Hepatocyte (in vitro differentiated cells): ENCODE measurements around the gene NME7.

ENCODE experiments used
- EZH2 ChIP-seq: fragments of 200-600 bp; sonication (generic); IDR thresholded peaks from 2 replicates; pipeline ENCODE4 v1.6.1; 2016; ENCODE audit warnings: antibody characterized with exemption, mild to moderate bottlenecking, borderline replicate concordance
- EZH2phosphoT487 ChIP-seq: fragments of 200-600 bp; sonication (generic); IDR thresholded peaks from one replicate; pipeline ENCODE4 v1.6.1; 2018; ENCODE audit warnings: antibody characterized with exemption, mild to moderate bottlenecking, low read depth, moderate library complexity; ENCODE audit not compliant: unreplicated experiment, severe bottlenecking
- TF ChIP-seq, protein P1 (sequence below): fragments of 200-600 bp; sonication (generic); IDR thresholded peaks from 2 replicates; pipeline ENCODE4 v1.5.1; 2016; ENCODE audit warnings: antibody characterized with exemption, mild to moderate bottlenecking; ENCODE audit not compliant: poor library complexity

DNA sequence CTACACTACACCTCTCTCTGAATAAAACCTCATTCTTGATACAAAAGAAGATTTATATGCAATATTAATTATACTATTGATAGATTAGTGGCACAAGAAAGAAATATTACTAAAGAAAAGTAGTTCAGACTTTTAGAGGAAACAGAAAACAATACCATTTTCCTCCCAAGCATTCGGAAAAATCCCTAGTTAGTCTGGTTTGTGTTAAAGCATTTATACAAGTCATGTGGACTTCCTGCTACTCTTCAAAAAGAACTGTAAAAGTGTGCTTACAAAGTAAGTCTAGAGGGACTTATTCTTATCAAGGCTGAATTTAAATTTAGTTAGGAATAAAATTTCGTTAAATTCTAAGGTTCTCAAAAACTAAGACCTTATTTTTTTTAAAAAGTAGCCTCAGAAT is 132.0 kb downstream of the NME7 start:
- TF ChIP-seq EZH2 (no peak), EZH2phosphoT487 (no peak)
- TF ChIP-seq, protein P1, sequence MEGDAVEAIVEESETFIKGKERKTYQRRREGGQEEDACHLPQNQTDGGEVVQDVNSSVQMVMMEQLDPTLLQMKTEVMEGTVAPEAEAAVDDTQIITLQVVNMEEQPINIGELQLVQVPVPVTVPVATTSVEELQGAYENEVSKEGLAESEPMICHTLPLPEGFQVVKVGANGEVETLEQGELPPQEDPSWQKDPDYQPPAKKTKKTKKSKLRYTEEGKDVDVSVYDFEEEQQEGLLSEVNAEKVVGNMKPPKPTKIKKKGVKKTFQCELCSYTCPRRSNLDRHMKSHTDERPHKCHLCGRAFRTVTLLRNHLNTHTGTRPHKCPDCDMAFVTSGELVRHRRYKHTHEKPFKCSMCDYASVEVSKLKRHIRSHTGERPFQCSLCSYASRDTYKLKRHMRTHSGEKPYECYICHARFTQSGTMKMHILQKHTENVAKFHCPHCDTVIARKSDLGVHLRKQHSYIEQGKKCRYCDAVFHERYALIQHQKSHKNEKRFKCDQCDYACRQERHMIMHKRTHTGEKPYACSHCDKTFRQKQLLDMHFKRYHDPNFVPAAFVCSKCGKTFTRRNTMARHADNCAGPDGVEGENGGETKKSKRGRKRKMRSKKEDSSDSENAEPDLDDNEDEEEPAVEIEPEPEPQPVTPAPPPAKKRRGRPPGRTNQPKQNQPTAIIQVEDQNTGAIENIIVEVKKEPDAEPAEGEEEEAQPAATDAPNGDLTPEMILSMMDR: no peak
